ENCODE results near the gene NFKBIL1. TPM values are rescaled to one million over a fixed set of nuclear protein-coding genes. Genes with fewer than 3 reads are reported as not detected.

The NFKBIL1 gene
- total RNA-seq, 3 donors from 2014 or later (not counting 1 experiment from before 2014, with no cell fraction given): 8.1 to 10.9 (median 10.7) TPM

- peak; percentile 69 to 86 (median 77) for ATAC-seq
- Histone ChIP-seq H3K36me3 (ENCODE audit: control insufficient read depth, insufficient read depth, low read length) (peaks cover 29% of the 10 kb centered on the region), H3K4me1 (ENCODE audit: control insufficient read depth, insufficient read depth, low read length) (peaks cover 36% of the 10 kb centered on the region), H3K27me3 (ENCODE audit: control insufficient read depth, insufficient read depth, low read length) (no peaks in the 10 kb centered on the region), H3K9me3 (ENCODE audit: control insufficient read depth, insufficient read depth, low read length) (no peaks in the 10 kb centered on the region), H3K4me3 (ENCODE audit: low read length) (peak within 1 kb of the TSS; percentile 77), H3K27ac (ENCODE audit: low read length) (peak within 1 kb of the TSS; percentile 92)
- under 1% methylated on average over 43 of the region's 43 CpGs for WGBS (ENCODE audit: insufficient coverage)
- Mint-ChIP-seq H3K4me3 (peak within 1 kb of the TSS; percentile 99), H3K36me3 (peaks cover 24% of the 10 kb centered on the region), H3K27me3 (ENCODE audit: low read depth in 2 of 2) (no peaks in the 10 kb centered on the region), H3K9me3 (no peaks in the 10 kb centered on the region), H3K4me1 (peaks cover 49 to 56% of the 10 kb centered on the region in 2 donors), H3K27ac (peak within 1 kb of the TSS; percentile 94 to 96)
- peak; percentile 85 to 99 for DNase-seq
- intact Hi-C loops (cut with micrococcal nuclease): loop anchor here (1.0 to 10.0 kb wide), 5 partner anchors 49 to 290 kb away; partner anchors contain the start of genes CLIC1, CSNK2B, LY6G5B and PRRC2A
- TF ChIP-seq CTCF (IDR thresholded peaks at IDR 0.05): no peak
These were observed 5.5 kb upstream of the NFKBIL1 start, which contains the start of gene DDX39B for GRCh38 chr6:31541658-31542521. Gene DDX39B, minus strand, starts transcription at chr6:31542003. Its CDS starts 1,471 bp downstream, at chr6:31540532.

DNA sequence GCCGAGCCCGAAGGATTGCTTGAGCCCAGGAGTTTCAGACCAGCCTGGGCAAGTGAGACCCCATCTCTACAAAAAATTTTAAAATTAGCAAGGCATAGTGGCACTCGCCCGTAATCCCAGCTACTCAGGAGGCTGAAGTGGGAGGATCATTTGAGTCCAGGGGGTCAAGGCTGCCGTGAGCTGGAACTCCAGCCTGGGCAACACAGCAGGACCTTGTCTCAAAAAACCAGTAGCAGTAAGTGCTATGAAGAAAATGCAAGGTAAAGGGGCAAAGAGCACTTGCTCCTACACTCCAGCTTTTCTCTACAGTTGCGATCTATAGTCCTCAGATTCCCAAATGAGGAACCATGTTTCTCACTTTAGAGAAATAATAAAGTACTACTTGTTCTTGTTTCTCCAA is 3.8 kb upstream of the NFKBIL1 start:
- H3K36me3 ChIP-seq (ENCODE audit: control insufficient read depth, insufficient read depth, low read length): peaks cover 17% of the 10 kb centered on the region
- intact Hi-C loops (cut with micrococcal nuclease): loop anchor here (5.0 to 10.0 kb wide), 3 partner anchors 124 to 289 kb away; partner anchors contain the start of genes CLIC1, CSNK2B and LY6G5B
- no peaks in the 10 kb centered on the region for H3K27me3 ChIP-seq (ENCODE audit: control insufficient read depth, insufficient read depth, low read length)
- Mint-ChIP-seq H3K4me3 (no peak overlapping the region), H3K9me3 (no peaks in the 10 kb centered on the region), H3K4me1 (peaks cover 62 to 63% of the 10 kb centered on the region in 2 donors), H3K27me3 (ENCODE audit: low read depth in 2 of 2) (no peaks in the 10 kb centered on the region), H3K27ac (peak overlapping the region in 1 of 2 donors; percentile 96), H3K36me3 (peaks cover 19% of the 10 kb centered on the region)
- ATAC-seq (no peak), DNase-seq (no peak)
- H3K27ac ChIP-seq (ENCODE audit: low read length): no peak overlapping the region
- peaks cover 50% of the 10 kb centered on the region for H3K4me1 ChIP-seq (ENCODE audit: control insufficient read depth, insufficient read depth, low read length)
- TF ChIP-seq CTCF (IDR thresholded peaks at IDR 0.05): no peak
- 100% methylated on average over 5 of the region's 6 CpGs for WGBS (ENCODE audit: insufficient coverage)
- no peaks in the 10 kb centered on the region for H3K9me3 ChIP-seq (ENCODE audit: control insufficient read depth, insufficient read depth, low read length)
- H3K4me3 ChIP-seq (ENCODE audit: low read length): no peak overlapping the region

DNA sequence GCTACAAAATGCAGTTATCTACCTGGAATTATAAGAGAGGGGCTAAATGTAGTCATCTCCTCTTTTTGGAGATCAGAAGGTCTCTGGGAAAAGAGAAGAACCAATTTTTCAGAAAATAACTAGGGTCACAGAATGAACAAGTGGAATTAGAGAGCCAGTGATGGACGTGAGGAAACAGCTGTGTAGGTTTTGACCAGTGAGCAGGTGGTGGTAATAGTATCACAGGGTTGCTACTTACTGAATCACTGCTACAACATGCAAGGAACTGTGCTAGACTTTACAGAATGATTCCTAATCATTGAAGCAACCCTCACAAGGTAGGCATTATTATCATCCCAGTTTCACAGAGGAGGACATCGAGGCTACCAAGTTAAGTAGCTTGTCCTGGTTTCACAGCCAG is 2.7 kb upstream of the NFKBIL1 start:
- ATAC-seq (no peak), DNase-seq (no peak)
- Histone ChIP-seq H3K4me1 (ENCODE audit: control insufficient read depth, insufficient read depth, low read length) (peaks cover 40% of the 10 kb centered on the region), H3K9me3 (ENCODE audit: control insufficient read depth, insufficient read depth, low read length) (no peaks in the 10 kb centered on the region), H3K36me3 (ENCODE audit: control insufficient read depth, insufficient read depth, low read length) (peaks cover 7% of the 10 kb centered on the region), H3K4me3 (ENCODE audit: low read length) (no peak overlapping the region), H3K27me3 (ENCODE audit: control insufficient read depth, insufficient read depth, low read length) (no peaks in the 10 kb centered on the region), H3K27ac (ENCODE audit: low read length) (no peak overlapping the region)
- TF ChIP-seq CTCF (IDR thresholded peaks at IDR 0.05): no peak
- H3K4me1 Mint-ChIP-seq: peaks cover 51 to 58% of the 10 kb centered on the region in 2 donors
- peak overlapping the region in 1 of 2 donors; percentile 21 for H3K27ac Mint-ChIP-seq
- no peaks in the 10 kb centered on the region for H3K27me3 Mint-ChIP-seq (ENCODE audit: low read depth in 2 of 2)
- H3K9me3 Mint-ChIP-seq: no peaks in the 10 kb centered on the region
- intact Hi-C loops (cut with micrococcal nuclease): loop anchor here (5.0 to 10.0 kb wide), 3 partner anchors 123 to 288 kb away; partner anchors contain the start of genes CLIC1, CSNK2B and LY6G5B
- H3K36me3 Mint-ChIP-seq: peaks cover 13% of the 10 kb centered on the region
- 85% methylated on average over 2 of the region's 2 CpGs for WGBS (ENCODE audit: insufficient coverage)
- peak overlapping the region; percentile 22 for H3K4me3 Mint-ChIP-seq

All from natural killer cell (primary cell).